ENCODE measurements around the gene STUM. TPM values are rescaled to one million over a fixed set of nuclear protein-coding genes. Genes with fewer than 3 reads are reported as not detected.

Gene STUM
- total and polyA plus RNA-seq, 2 experiments from 2014 or later: 0.23 to 1.3 TPM

GRCh38 chr1:226524547-226524946 is 24.0 kb upstream of the STUM start:
- Histone ChIP-seq H3K4me1 (ENCODE audit: insufficient read depth) (peaks cover 16% of the 10 kb centered on the region), H3K36me3 (ENCODE audit: insufficient read depth) (no peaks in the 10 kb centered on the region), H3F3A (replicated peaks; ENCODE audit: low read depth) (no peaks in the 10 kb centered on the region), H3K79me2 (replicated peaks; ENCODE audit: insufficient read depth) (no peaks in the 10 kb centered on the region), H2AFZ (no peak overlapping the region), H3K9me2 (ENCODE audit: insufficient read depth) (peaks cover 10% of the 10 kb centered on the region; the same call in 1 of the 2 replicates), H3K4me2 (no peak overlapping the region), H3K27ac (ENCODE audit: low read depth) (no peak overlapping the region), H3K27me3 (ENCODE audit: insufficient read depth) (no peaks in the 10 kb centered on the region), H4K20me1 (replicated peaks; ENCODE audit: insufficient read depth) (no peaks in the 10 kb centered on the region), H3K4me3 (no peak overlapping the region)
- no peak for TF ChIP-seq CREB1 (CRISPR knock-in tag; IDR thresholded peaks at IDR 0.05; ENCODE audit: low read depth)
- no peak for TF ChIP-seq EZH2phosphoT487 (IDR thresholded peaks at IDR 0.05; ENCODE audit: unreplicated experiment)
- no peak for TF ChIP-seq NANOG (IDR thresholded peaks at IDR 0.05; ENCODE audit: borderline replicate concordance)
- no peak for TF ChIP-seq REST (IDR thresholded peaks at IDR 0.05; ENCODE audit: unreplicated experiment)
- TF ChIP-seq ZNF331 (CRISPR knock-in tag; IDR thresholded peaks at IDR 0.05; ENCODE audit: low read depth): no peak
- TF ChIP-seq EZH2 (IDR thresholded peaks at IDR 0.05; ENCODE audit: low read depth, unreplicated experiment): no peak
- no peak for TF ChIP-seq ZNF462 (CRISPR knock-in tag; IDR thresholded peaks at IDR 0.05)
- no peak for TF ChIP-seq JUNB (IDR thresholded peaks at IDR 0.05; ENCODE audit: unreplicated experiment)
- no peak for TF ChIP-seq CTCF (conservative IDR thresholded peaks at IDR 0.05; ENCODE audit: low read depth in 2 of 2)
- no peak for TF ChIP-seq POLR2AphosphoS5 (IDR thresholded peaks at IDR 0.05; ENCODE audit: low read depth)
- TF ChIP-seq ZNF114 (CRISPR knock-in tag; IDR thresholded peaks at IDR 0.05): no peak
- no peak for TF ChIP-seq ETS1 (IDR thresholded peaks at IDR 0.05)
- TF ChIP-seq STAT1 (IDR thresholded peaks at IDR 0.05; ENCODE audit: unreplicated experiment): no peak
- Mint-ChIP-seq H3K27ac (no peak overlapping the region), H3K36me3 (ENCODE audit: low read depth) (no peaks in the 10 kb centered on the region), H3K4me3 (no peak overlapping the region), H3K9me3 (no peaks in the 10 kb centered on the region), H3K4me1 (peaks cover 22% of the 10 kb centered on the region), H3K27me3 (ENCODE audit: insufficient read depth, low read depth, poor library complexity) (peaks cover 5% of the 10 kb centered on the region)
- no peak for ATAC-seq
- no peak for DNase-seq (ENCODE audit: low spot score)
